ENCODE measurements around the gene SMIM45.

SMIM45 gene

GRCh38 chr22:41913842-41914534 lies 38.0 kb upstream of the SMIM45 start:
- no peak for DNase-seq
- peaks cover 0 to 31% of the 10 kb centered on the region in 2 donors for H3K4me1 ChIP-seq
- H3K27ac ChIP-seq, result no peak overlapping the region
- H3K4me3 ChIP-seq, result no peak overlapping the region
- no peaks in the 10 kb centered on the region for H3K9me3 ChIP-seq
- peaks cover 12 to 61% of the 10 kb centered on the region in 2 donors for H3K27me3 ChIP-seq
- H3K36me3 ChIP-seq, result no peaks in the 10 kb centered on the region
- intact Hi-C loops (cut with DNase I; ENCODE audit: low total_unique reads), result no loop called here
- TF ChIP-seq CTCF (IDR thresholded peaks at IDR 0.05), result no peak
- TF ChIP-seq POLR2A (IDR thresholded peaks at IDR 0.05), result no peak

GRCh38 chr22:41914611-41915034 lies 37.3 kb upstream of the SMIM45 start:
- Histone ChIP-seq H3K36me3 (no peaks in the 10 kb centered on the region), H3K4me3 (peak overlapping the region in 1 of 2 donors; percentile 3), H3K4me1 (peaks cover 0 to 32% of the 10 kb centered on the region in 2 donors), H3K27ac (no peak overlapping the region), H3K9me3 (no peaks in the 10 kb centered on the region), H3K27me3 (peaks cover 18 to 61% of the 10 kb centered on the region in 2 donors)
- DNase-seq, result no peak
- TF ChIP-seq POLR2A (IDR thresholded peaks at IDR 0.05) (no peak), CTCF (IDR thresholded peaks at IDR 0.05) (no peak)
- intact Hi-C loops (cut with DNase I; ENCODE audit: low total_unique reads), result no loop called here

GRCh38 chr22:41915035-41915785 lies 36.7 kb upstream of the SMIM45 start, which contains the start of gene SHISA8:
SHISA8 (minus strand) TSS chr22:41915074; CDS start chr22:41914667, 407 bp downstream.
- H3K27me3 ChIP-seq, result peaks cover 23 to 61% of the 10 kb centered on the region in 2 donors
- TF ChIP-seq POLR2A (IDR thresholded peaks at IDR 0.05) (no peak), CTCF (IDR thresholded peaks at IDR 0.05) (no peak)
- H3K4me3 ChIP-seq, result peak within 1 kb of the TSS in 1 of 2 donors; percentile 3
- no peaks in the 10 kb centered on the region for H3K36me3 ChIP-seq
- intact Hi-C loops (cut with DNase I; ENCODE audit: low total_unique reads), result no loop called here
- H3K9me3 ChIP-seq, result no peaks in the 10 kb centered on the region
- H3K27ac ChIP-seq, result no peak within 1 kb of the TSS
- peak in 1 of 2 donors; percentile 34 for DNase-seq
- H3K4me1 ChIP-seq, result peaks cover 0 to 31% of the 10 kb centered on the region in 2 donors

GRCh38 chr22:41915786-41916493 lies 36.0 kb upstream of the SMIM45 start:
- H3K27me3 ChIP-seq, result peaks cover 22 to 57% of the 10 kb centered on the region in 2 donors
- no peaks in the 10 kb centered on the region for H3K9me3 ChIP-seq
- no peak overlapping the region for H3K27ac ChIP-seq
- H3K4me1 ChIP-seq, result peaks cover 0 to 24% of the 10 kb centered on the region in 2 donors
- no peak overlapping the region for H3K4me3 ChIP-seq
- TF ChIP-seq CTCF (IDR thresholded peaks at IDR 0.05), result no peak
- TF ChIP-seq POLR2A (IDR thresholded peaks at IDR 0.05), result no peak
- H3K36me3 ChIP-seq, result no peaks in the 10 kb centered on the region
- intact Hi-C loops (cut with DNase I; ENCODE audit: low total_unique reads), result no loop called here
- no peak for DNase-seq

Data from uterus (tissue), 3 donors.